Hematopoietic multipotent progenitor cell treated with erythropoietin and hydrocortisone succinate and interleukin-3 and kit ligand, for 17 days (in vitro differentiated cells): Measurements from ENCODE around the gene EEF1AKMT3.
A peak's percentile ranks its signal among the peaks of the same experiment; 100 is the strongest.

Source experiments
- DNase-seq: peaks from one replicate; pipeline ENCODE4 v3.0.0-alpha.2; 2015; ENCODE audit warnings: low spot score

Gene EEF1AKMT3

DNA sequence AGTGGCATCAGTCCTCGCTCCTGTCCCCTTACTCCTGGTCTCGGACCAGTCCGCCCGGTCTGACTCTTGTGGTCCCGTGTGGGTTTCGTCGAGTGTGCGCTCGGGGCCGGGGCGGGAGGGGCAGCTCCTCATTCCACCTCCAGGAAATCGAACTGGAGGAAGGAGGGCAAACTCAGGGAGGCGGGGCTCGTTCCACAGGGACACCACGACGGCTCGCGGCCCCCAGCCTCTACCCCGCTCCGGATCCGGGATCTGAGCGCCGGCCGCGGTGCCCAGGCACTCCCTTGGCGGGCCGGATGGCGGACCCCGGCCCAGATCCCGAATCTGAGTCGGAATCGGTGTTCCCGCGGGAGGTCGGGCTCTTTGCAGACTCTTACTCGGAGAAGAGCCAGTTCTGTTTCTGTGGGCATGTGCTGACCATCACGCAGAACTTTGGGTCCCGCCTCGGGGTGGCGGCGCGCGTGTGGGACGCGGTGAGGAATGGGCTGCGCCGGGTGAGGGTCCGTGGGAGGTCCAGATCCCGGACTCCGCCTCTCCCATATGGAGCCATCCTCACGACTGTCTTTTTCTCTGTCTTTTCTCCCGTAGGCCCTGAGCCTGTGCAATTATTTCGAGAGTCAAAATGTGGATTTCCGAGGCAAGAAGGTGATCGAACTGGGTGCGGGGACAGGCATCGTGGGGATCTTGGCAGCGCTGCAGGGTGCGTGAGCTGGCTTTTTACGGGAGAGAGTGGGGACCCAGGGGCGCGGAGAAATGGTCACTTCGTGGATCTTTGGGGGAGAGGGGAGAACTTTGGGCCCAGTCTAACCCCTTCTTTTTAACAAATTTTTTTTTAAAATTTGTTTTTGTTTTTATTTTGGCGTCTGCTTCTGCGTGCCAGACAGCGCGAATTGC is at the start of gene EEF1AKMT3:
TSS of gene EEF1AKMT3 (plus strand) at position 186 of the 894 bp plus-strand sequence. CDS start at position 297, 111 bp downstream.
- no peak for DNase-seq

DNA sequence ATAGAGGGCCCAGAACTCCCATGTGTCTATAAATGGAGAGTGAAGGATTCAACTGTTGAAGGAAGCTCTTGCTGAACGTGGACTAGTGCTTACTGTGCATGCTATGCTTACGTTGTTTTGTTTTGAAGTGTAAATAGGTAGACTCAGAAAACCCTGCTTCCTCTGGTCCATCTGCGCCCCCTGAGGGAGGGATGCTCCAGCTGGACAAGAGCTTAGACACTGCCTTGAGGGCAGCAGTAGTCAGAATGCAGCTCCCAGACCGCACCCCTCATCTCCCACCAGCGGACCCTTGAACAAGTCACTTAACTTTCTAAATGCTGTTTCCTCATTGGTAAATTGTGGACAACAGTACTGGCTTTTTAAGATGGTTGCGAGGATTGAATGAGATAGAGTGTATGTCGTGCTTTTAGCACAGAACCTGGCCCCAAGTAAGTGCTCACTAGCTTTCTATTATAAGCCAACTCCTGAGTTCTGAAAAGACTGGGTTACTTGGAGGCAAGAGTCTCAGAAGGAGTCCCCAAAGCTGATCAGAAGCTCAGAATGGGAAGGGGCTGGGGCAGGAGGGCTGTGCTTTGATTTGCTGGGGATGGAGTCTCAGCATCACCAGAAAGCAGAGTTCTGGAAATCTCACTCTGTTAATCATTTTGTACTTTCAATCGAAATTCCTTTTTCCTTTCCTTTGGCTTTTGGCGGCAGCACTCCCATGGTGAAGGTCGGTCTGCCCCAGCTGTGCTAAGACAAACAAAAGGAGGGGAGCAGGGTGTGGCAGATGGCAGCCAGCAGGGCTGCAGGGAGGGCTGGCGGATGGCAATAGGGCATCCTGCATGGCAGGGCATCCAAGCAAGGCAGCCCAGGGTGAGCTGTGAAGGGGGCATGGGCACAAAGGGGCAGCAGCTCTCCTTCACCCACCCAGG is 49.4 kb upstream of the EEF1AKMT3 start:
- no peak for DNase-seq

- DNase-seq = no peak
These were observed 48.8 kb upstream of the EEF1AKMT3 start for GRCh38 chr12:57723630-57723962.

DNA sequence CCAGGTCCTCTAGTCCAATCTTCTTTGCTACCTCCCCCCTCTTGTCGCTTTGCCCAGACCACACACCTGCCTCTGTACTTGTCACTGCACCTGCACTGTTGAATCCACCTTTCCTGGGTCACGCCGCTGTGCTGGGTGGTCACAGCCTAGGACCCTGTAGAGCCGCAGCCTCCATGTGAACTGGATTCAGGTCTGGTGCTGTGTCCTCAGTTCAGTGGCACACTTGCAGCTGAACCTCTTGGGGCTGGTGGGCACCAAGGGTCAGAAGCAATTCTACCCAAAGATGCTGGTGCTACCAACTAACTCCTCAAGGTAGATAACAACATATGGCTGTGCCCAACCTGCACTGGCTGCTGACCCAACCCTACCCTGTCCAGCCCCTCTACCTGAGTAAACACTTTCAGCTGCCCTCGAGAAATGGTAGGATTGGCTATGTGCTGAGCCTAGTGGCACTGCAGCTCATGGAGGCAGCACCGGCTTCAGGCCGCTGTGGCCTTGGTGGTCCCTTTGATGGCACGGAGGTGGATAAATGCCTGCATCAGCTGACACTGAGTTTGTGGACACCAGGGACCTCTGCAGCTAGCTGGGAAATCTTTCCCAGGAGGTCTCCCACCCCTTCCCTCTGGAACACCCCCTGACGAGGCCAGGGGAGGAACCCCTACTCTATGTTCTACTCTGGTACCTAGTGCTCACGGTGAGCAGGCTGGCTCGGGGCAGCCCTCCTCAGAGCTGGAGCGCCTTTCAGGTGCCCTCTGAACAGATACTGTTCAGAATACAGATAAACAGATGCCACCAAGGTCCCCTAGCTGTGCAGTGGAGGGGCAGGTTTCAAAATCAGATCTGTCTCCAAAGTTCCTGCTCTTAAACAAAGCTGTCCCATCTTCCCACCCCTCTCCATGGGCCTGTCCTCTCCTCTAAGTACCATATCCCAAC is 48.1 kb upstream of the EEF1AKMT3 start:
- DNase-seq = no peak

- DNase-seq = no peak
These were observed 47.3 kb upstream of the EEF1AKMT3 start for GRCh38 chr12:57724936-57725740.

- no peak for DNase-seq
These were observed 46.6 kb upstream of the EEF1AKMT3 start for GRCh38 chr12:57725851-57726150.

- peak; percentile 22 for DNase-seq
These were observed 46.1 kb upstream of the EEF1AKMT3 start for GRCh38 chr12:57726151-57726883.

DNA sequence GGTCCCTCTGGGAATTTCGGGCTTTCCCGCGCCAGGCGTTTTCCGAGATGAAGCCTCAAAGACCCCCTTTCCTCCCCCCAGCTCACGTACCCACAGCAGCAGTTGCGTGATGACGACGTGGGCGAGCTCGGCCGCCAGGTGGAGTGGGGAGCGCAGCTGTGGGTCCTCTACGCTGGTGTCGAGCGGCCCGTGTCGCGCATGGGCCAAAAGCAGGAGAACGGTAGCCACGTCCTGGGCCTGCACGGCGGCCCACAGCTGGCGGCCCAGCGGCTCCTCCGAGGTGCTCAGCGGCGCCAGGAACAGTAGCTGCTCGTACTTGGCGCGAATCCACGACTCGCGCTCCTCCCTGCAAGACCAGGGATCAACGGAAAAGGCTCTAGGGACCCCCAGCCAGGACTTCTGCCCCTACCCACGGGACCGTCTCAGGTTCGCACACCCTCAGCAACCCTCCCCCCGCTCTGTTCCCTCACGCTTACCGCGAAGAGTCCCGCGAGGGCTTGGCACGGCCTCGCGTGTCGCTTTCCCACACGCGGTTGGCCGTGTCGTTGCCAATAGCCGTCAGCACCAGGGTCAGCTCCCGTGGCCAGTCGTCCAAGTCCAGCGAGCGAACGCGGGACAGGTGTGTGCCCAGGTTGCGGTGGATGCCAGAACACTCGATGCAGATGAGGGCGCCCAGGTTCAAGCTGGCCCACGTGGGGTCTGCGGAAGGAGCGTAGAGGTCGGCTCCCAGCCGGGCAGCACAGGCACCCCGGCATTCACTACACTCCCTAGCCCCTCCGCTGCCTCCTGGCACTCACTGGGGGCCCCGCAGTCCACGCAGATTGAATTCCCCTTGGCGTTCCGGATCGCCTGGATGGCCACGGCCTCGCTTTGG is 45.3 kb upstream of the EEF1AKMT3 start:
- no peak for DNase-seq

- no peak for DNase-seq
These were observed 44.5 kb upstream of the EEF1AKMT3 start for GRCh38 chr12:57727758-57728395.

DNA sequence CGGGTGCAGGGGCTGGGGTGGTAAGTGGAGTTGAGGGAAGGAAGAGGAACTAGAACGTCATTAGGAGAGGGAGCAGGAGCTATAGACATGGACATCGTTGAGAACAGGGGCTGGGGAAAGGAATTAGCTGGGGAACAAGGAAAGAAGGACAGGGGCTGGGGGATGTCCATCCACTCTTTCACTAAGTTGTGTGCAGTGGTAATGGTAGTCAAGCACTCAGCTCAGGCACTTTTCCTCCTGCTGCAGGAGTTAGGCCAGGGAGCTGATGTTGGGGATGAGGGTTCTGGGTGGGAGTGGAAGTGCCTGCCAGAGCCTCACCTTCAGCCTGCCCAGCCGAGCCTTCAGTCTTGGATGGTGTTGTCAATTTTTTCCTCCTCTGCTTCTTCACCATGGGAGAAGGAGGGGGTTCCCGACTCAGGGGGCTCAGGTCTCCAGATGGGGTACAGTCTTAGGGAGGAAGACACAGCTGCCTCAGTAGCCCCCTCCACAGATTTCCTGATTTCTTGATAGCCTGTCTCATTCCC is 43.0 kb upstream of the EEF1AKMT3 start:
- no peak for DNase-seq

DNA sequence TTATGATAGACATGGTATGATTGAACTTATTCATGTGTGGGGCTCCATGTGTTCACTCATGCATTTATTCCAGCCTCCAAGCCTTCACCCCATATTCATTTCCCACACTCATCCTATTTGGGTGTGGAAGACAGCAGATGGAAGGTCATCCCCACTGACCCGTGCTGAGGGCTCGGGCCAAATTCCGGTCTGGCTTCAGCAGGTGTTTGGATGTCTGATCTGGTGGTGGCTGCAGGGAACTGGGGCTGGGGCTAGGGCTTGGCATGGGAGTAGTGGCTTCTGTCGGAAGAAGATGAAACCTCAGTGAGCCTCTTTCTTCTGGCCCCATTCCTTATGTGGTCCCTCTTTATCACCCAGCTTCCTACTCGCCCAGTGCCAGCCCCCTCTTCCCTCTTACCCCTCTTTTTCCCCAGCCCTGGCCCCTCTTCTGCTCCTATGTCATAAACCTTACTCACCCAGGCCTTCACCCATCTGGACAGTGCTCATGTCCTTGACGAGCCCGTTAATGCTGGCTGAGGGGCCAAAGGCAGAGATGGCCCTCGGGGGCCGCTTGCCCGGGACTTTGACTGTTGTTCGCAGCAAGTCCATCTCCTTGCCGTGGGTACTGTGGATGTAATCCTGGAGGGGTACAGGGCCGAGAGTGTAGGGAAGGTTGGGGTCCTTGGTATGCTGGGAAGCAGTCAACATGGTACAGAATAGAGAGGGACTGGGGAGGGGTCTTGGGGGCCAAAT is 41.9 kb upstream of the EEF1AKMT3 start:
- no peak for DNase-seq

GRCh38 chr12:57731411-57732080 is 40.9 kb upstream of the EEF1AKMT3 start:
- DNase-seq = no peak

GRCh38 chr12:57732270-57732669 is 40.1 kb upstream of the EEF1AKMT3 start:
- no peak for DNase-seq

GRCh38 chr12:57732726-57733593 is 39.5 kb upstream of the EEF1AKMT3 start:
- no peak for DNase-seq

DNA sequence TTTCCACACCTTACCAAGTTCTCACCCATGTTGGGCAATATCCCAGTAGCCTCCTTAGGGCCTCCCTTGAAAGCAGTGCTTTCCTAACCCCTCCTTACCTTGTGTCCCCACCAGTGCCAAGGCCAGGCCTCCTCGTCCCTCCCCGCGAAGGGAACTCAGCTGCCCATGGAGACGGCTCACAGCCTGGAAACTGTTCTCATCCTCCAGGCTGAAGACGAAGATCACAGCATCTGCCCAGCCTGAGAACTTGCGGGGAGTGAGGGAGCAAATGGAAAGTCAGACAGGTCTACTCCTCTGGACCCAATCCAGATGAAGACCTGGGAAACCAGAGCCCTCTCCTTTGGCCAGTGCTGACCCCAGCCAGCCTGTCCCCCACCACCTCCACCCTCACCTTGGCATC is 38.5 kb upstream of the EEF1AKMT3 start:
- no peak for DNase-seq

GRCh38 chr12:57734591-57734990 is 37.8 kb upstream of the EEF1AKMT3 start:
- DNase-seq = no peak
